PC-3 (cell line): Measurements from ENCODE around the gene UNC5C. TPM values are rescaled to one million over a fixed set of nuclear protein-coding genes. Genes with fewer than 3 reads are reported as not detected.

Source experiments
- ATAC-seq: fragments of 200-7000 bp; cut with Tn5 transposase; 2 replicates; pipeline ENCODE4 v1.9.1; 2020; ENCODE audit warnings: mild to moderate bottlenecking, moderate library complexity
- BruUV-seq: library from RNA; stranded (reverse); fragments of 400-500 nt; replicated peaks from 2 replicates; lab custom pipeline; 2021; lab: Mats Ljungman, UMichigan
- CTCF ChIA-PET: fragments of 300-600 bp; sonication (Branson Sonifier 250); formaldehyde crosslinking; loops from one replicate; lab custom pipeline; 2022; ENCODE audit warnings: antibody characterized with exemption; lab: Charles Lee
- POLR2A ChIA-PET: fragments of 300-600 bp; sonication (Branson Sonifier 250); formaldehyde crosslinking; loops from one replicate; lab custom pipeline; 2022; ENCODE audit warnings: antibody characterized with exemption; ENCODE audit not compliant: unreplicated experiment; lab: Charles Lee
- DNase-seq: peaks from one replicate; pipeline ENCODE4 v3.0.0-alpha.2; 2015
- H2AFZ ChIP-seq: fragments of 300-600 bp; sonication (generic); 2 replicates; pipeline ENCODE4 v1.6.0; 2016; ENCODE audit warnings: antibody characterized with exemption, low read length
- H3F3A ChIP-seq: fragments of 300-600 bp; sonication (generic); one replicate; pipeline ENCODE4 v1.6.0; 2017; ENCODE audit warnings: antibody characterized with exemption, low read length, control low read depth, mild to moderate bottlenecking; ENCODE audit not compliant: unreplicated experiment
- H3K27ac ChIP-seq: fragments of 300-600 bp; sonication (generic); 2 replicates; pipeline ENCODE4 v1.5.1; 2016; ENCODE audit warnings: mild to moderate bottlenecking, low read length
- H3K27me3 ChIP-seq: fragments of 300-600 bp; sonication (generic); 2 replicates; pipeline ENCODE4 v1.6.1; 2016; ENCODE audit warnings: low read length, mixed read lengths
- H3K36me3 ChIP-seq: fragments of 300-600 bp; sonication (generic); 2 replicates; pipeline ENCODE4 v1.6.1; 2016; ENCODE audit warnings: low read depth, mixed run types, low read length, mixed read lengths
- H3K4me1 ChIP-seq: fragments of 300-600 bp; sonication (generic); 2 replicates; pipeline ENCODE4 v1.5.1; 2016; ENCODE audit warnings: low read length; ENCODE audit not compliant: insufficient read depth
- H3K4me2 ChIP-seq: fragments of 300-600 bp; sonication (generic); 2 replicates; pipeline ENCODE4 v1.6.0; 2016; ENCODE audit warnings: low read length
- H3K4me3 ChIP-seq: fragments of 300-600 bp; sonication (generic); 2 replicates; pipeline ENCODE4 v1.5.1; 2016; ENCODE audit warnings: mild to moderate bottlenecking, low read length, mixed read lengths
- H3K79me2 ChIP-seq: fragments of 300-600 bp; sonication (generic); 2 replicates; pipeline ENCODE4 v1.6.1; 2017; ENCODE audit warnings: low read length, mixed read lengths
- H3K9ac ChIP-seq: fragments of 300-600 bp; sonication (generic); 2 replicates; pipeline ENCODE4 v1.6.0; 2016; ENCODE audit warnings: mild to moderate bottlenecking, low read length
- H3K9me2 ChIP-seq: fragments of 300-600 bp; sonication (generic); replicated peaks from 2 replicates; pipeline ENCODE4 v1.6.1; 2016; ENCODE audit warnings: mixed run types, low read length, mixed read lengths
- H3K9me3 ChIP-seq: fragments of 300-600 bp; sonication (generic); 2 replicates; pipeline ENCODE4 v1.6.1; 2016; ENCODE audit warnings: low read length, mixed read lengths
- H4K20me1 ChIP-seq: fragments of 300-600 bp; sonication (generic); 2 replicates; pipeline ENCODE4 v1.6.1; 2016; ENCODE audit warnings: low read length, mixed read lengths
- CTCF ChIP-seq: fragments of 300-600 bp; sonication (generic); conservative IDR thresholded peaks from 2 replicates; pipeline ENCODE4 v1.5.1; 2017; ENCODE audit warnings: antibody characterized with exemption, low read depth, mild to moderate bottlenecking, low read length
- EZH2 ChIP-seq: fragments of 300-600 bp; sonication (generic); IDR thresholded peaks from one replicate; pipeline ENCODE4 v1.6.1; 2017; ENCODE audit warnings: antibody characterized with exemption, mild to moderate bottlenecking, low read length; ENCODE audit not compliant: unreplicated experiment
- EZH2phosphoT487 ChIP-seq: fragments of 300-600 bp; sonication (generic); IDR thresholded peaks from 2 replicates; pipeline ENCODE4 v1.6.1; 2018; ENCODE audit warnings: mild to moderate bottlenecking, antibody characterized with exemption, low read length, borderline replicate concordance
- intact Hi-C: fragments of 100-400 bp; cut with micrococcal nuclease; formaldehyde crosslinking; loops from 2 replicates; pipeline ENCODE4 v1.9.0; 2023
- total RNA-seq: library from RNA; depleted of rRNA; stranded (reverse); fragments of >200 nt; gene quantifications from 2 replicates; pipeline ENCODE4 v1.2.3, GENCODE V29; 2014

The UNC5C gene
- total RNA-seq, 1 experiment from 2014 or later: not detected

- no TSS peak for BruUV-seq
- Histone ChIP-seq H2AFZ (no peak overlapping the region), H3K27me3 (no peaks in the 10 kb centered on the region), H3K79me2 (no peaks in the 10 kb centered on the region), H3K9me3 (no peaks in the 10 kb centered on the region), H3K4me2 (no peak overlapping the region), H4K20me1 (no peaks in the 10 kb centered on the region), H3K4me3 (no peak overlapping the region), H3K9me2 (no peaks in the 10 kb centered on the region), H3K9ac (no peak overlapping the region), H3K27ac (no peak overlapping the region), H3K36me3 (no peaks in the 10 kb centered on the region), H3F3A (no peaks in the 10 kb centered on the region), H3K4me1 (no peaks in the 10 kb centered on the region)
- DNase-seq (no peak), ATAC-seq (no peak)
- no peak for TF ChIP-seq EZH2phosphoT487
- TF ChIP-seq EZH2: no peak
- no peak for TF ChIP-seq CTCF
- intact Hi-C loops: loop anchor here (10.0 kb wide), 4 partner anchors 143 to 1993 kb away; partner anchors contain the start of gene UNC5C
- POLR2A ChIA-PET: no interaction called here
- CTCF ChIA-PET: no interaction called here
These were observed 386.8 kb downstream of the UNC5C start for GRCh38 chr4:95161781-95162469.

GRCh38 chr4:95159384-95159783 is 389.4 kb downstream of the UNC5C start:
- Histone ChIP-seq H4K20me1 (no peaks in the 10 kb centered on the region), H2AFZ (no peak overlapping the region), H3K36me3 (no peaks in the 10 kb centered on the region), H3K4me3 (no peak overlapping the region), H3K9me2 (no peaks in the 10 kb centered on the region), H3K27ac (no peak overlapping the region), H3K27me3 (no peaks in the 10 kb centered on the region), H3F3A (no peaks in the 10 kb centered on the region), H3K9ac (no peak overlapping the region), H3K79me2 (no peaks in the 10 kb centered on the region), H3K4me2 (no peak overlapping the region), H3K9me3 (no peaks in the 10 kb centered on the region), H3K4me1 (no peaks in the 10 kb centered on the region; the same call in 1 of the 2 replicates)
- ChIA-PET CTCF (no interaction called here), POLR2A (no interaction called here)
- ATAC-seq: no peak
- intact Hi-C loops: no loop called here
- TF ChIP-seq CTCF: no peak
- no peak for TF ChIP-seq EZH2
- TF ChIP-seq EZH2phosphoT487: no peak
- BruUV-seq: no TSS peak
- DNase-seq: no peak

- Histone ChIP-seq H4K20me1 (no peaks in the 10 kb centered on the region), H3K79me2 (no peaks in the 10 kb centered on the region), H3K9ac (no peak overlapping the region), H3K4me1 (no peaks in the 10 kb centered on the region; the same call in 1 of the 2 replicates), H3K9me3 (no peaks in the 10 kb centered on the region), H3K27me3 (no peaks in the 10 kb centered on the region), H2AFZ (no peak overlapping the region), H3K9me2 (no peaks in the 10 kb centered on the region), H3K4me3 (no peak overlapping the region), H3F3A (no peaks in the 10 kb centered on the region), H3K4me2 (no peak overlapping the region), H3K36me3 (no peaks in the 10 kb centered on the region), H3K27ac (no peak overlapping the region)
- ChIA-PET CTCF (no interaction called here), POLR2A (no interaction called here)
- TF ChIP-seq EZH2 (no peak), EZH2phosphoT487 (no peak), CTCF (no peak)
- DNase-seq: no peak
- BruUV-seq: no TSS peak
- no peak for ATAC-seq
- intact Hi-C loops: no loop called here
These were observed 390.1 kb downstream of the UNC5C start for GRCh38 chr4:95158626-95159025.
